Measurements from ENCODE around the gene PLPP4. TPM values are rescaled to one million over a fixed set of nuclear protein-coding genes. Genes with fewer than 3 reads are reported as not detected.

PLPP4 gene
- not detected for total RNA-seq

GRCh38 chr10:120456626-120457430 is at the start of gene PLPP4:
TSS of gene PLPP4 (plus strand) at chr10:120457227. CDS start at chr10:120457306, 79 bp downstream.
- Mint-ChIP-seq H3K4me1 (ENCODE audit: low read depth) (peaks cover 2% of the 10 kb centered on the region), H3K27me3 (ENCODE audit: low read depth) (peaks cover 32% of the 10 kb centered on the region), H3K9me3 (no peaks in the 10 kb centered on the region), H3K36me3 (ENCODE audit: insufficient read depth) (no peaks in the 10 kb centered on the region), H3K4me3 (no peak within 1 kb of the TSS)
- DNase-seq (no peak), ATAC-seq (peak in 1 of 2 donors; percentile 29)

GRCh38 chr10:120409816-120410215 is 47.2 kb upstream of the PLPP4 start:
- Mint-ChIP-seq H3K36me3 (ENCODE audit: insufficient read depth) (no peaks in the 10 kb centered on the region), H3K27me3 (ENCODE audit: low read depth) (peaks cover 3% of the 10 kb centered on the region), H3K9me3 (no peaks in the 10 kb centered on the region), H3K4me1 (ENCODE audit: low read depth) (no peaks in the 10 kb centered on the region), H3K4me3 (no peak overlapping the region)
- ATAC-seq (no peak), DNase-seq (no peak)

GRCh38 chr10:120414946-120415345 is 42.1 kb upstream of the PLPP4 start:
- no peak for DNase-seq
- no peaks in the 10 kb centered on the region for H3K4me1 Mint-ChIP-seq (ENCODE audit: low read depth)
- H3K27me3 Mint-ChIP-seq (ENCODE audit: low read depth) = no peaks in the 10 kb centered on the region
- no peaks in the 10 kb centered on the region for H3K9me3 Mint-ChIP-seq
- ATAC-seq = no peak
- no peaks in the 10 kb centered on the region for H3K36me3 Mint-ChIP-seq (ENCODE audit: insufficient read depth)
- no peak overlapping the region for H3K4me3 Mint-ChIP-seq

GRCh38 chr10:120415709-120416330 is 41.2 kb upstream of the PLPP4 start:
- Mint-ChIP-seq H3K9me3 (no peaks in the 10 kb centered on the region), H3K4me3 (no peak overlapping the region), H3K27me3 (ENCODE audit: low read depth) (no peaks in the 10 kb centered on the region), H3K36me3 (ENCODE audit: insufficient read depth) (no peaks in the 10 kb centered on the region), H3K4me1 (ENCODE audit: low read depth) (no peaks in the 10 kb centered on the region)
- DNase-seq (no peak), ATAC-seq (no peak)

- no peak overlapping the region for H3K4me3 Mint-ChIP-seq
- peaks cover 8% of the 10 kb centered on the region for H3K27me3 Mint-ChIP-seq (ENCODE audit: low read depth)
- no peaks in the 10 kb centered on the region for H3K4me1 Mint-ChIP-seq (ENCODE audit: low read depth)
- H3K9me3 Mint-ChIP-seq = peaks cover 4% of the 10 kb centered on the region
- DNase-seq (no peak), ATAC-seq (no peak)
- H3K36me3 Mint-ChIP-seq (ENCODE audit: insufficient read depth) = no peaks in the 10 kb centered on the region
Observed at GRCh38 chr10:120420421-120420820, 36.6 kb upstream of the PLPP4 start.

- ATAC-seq (no peak), DNase-seq (no peak)
- H3K4me3 Mint-ChIP-seq = no peak overlapping the region
- H3K4me1 Mint-ChIP-seq (ENCODE audit: low read depth) = no peaks in the 10 kb centered on the region
- peaks cover 4% of the 10 kb centered on the region for H3K9me3 Mint-ChIP-seq
- peaks cover 12% of the 10 kb centered on the region for H3K27me3 Mint-ChIP-seq (ENCODE audit: low read depth)
- no peaks in the 10 kb centered on the region for H3K36me3 Mint-ChIP-seq (ENCODE audit: insufficient read depth)
Observed at GRCh38 chr10:120421250-120421649, 35.8 kb upstream of the PLPP4 start.

- ATAC-seq = no peak
- Mint-ChIP-seq H3K4me3 (no peak overlapping the region), H3K27me3 (ENCODE audit: low read depth) (peaks cover 15% of the 10 kb centered on the region), H3K36me3 (ENCODE audit: insufficient read depth) (no peaks in the 10 kb centered on the region), H3K9me3 (peaks cover 4% of the 10 kb centered on the region), H3K4me1 (ENCODE audit: low read depth) (no peaks in the 10 kb centered on the region)
- DNase-seq = no peak
Observed at GRCh38 chr10:120422457-120422856, 34.6 kb upstream of the PLPP4 start.

GRCh38 chr10:120423431-120424197 is 33.4 kb upstream of the PLPP4 start:
- DNase-seq (no peak), ATAC-seq (peak in 1 of 2 donors; percentile 35)
- H3K9me3 Mint-ChIP-seq = peaks cover 4% of the 10 kb centered on the region
- no peaks in the 10 kb centered on the region for H3K36me3 Mint-ChIP-seq (ENCODE audit: insufficient read depth)
- H3K4me1 Mint-ChIP-seq (ENCODE audit: low read depth) = no peaks in the 10 kb centered on the region
- no peak overlapping the region for H3K4me3 Mint-ChIP-seq
- H3K27me3 Mint-ChIP-seq (ENCODE audit: low read depth) = peaks cover 15% of the 10 kb centered on the region

- DNase-seq (no peak), ATAC-seq (no peak)
- Mint-ChIP-seq H3K9me3 (peaks cover 4% of the 10 kb centered on the region), H3K36me3 (ENCODE audit: insufficient read depth) (no peaks in the 10 kb centered on the region), H3K4me1 (ENCODE audit: low read depth) (no peaks in the 10 kb centered on the region), H3K4me3 (no peak overlapping the region), H3K27me3 (ENCODE audit: low read depth) (peaks cover 15% of the 10 kb centered on the region)
Observed at GRCh38 chr10:120424198-120424464, 32.9 kb upstream of the PLPP4 start.

GRCh38 chr10:120426306-120426705 is 30.7 kb upstream of the PLPP4 start:
- Mint-ChIP-seq H3K4me3 (no peak overlapping the region), H3K27me3 (ENCODE audit: low read depth) (peaks cover 20% of the 10 kb centered on the region), H3K36me3 (ENCODE audit: insufficient read depth) (no peaks in the 10 kb centered on the region), H3K4me1 (ENCODE audit: low read depth) (no peaks in the 10 kb centered on the region), H3K9me3 (peaks cover 4% of the 10 kb centered on the region)
- ATAC-seq (no peak), DNase-seq (no peak)

GRCh38 chr10:120428754-120429153 is 28.3 kb upstream of the PLPP4 start:
- H3K4me3 Mint-ChIP-seq = no peak overlapping the region
- no peak for DNase-seq
- H3K27me3 Mint-ChIP-seq (ENCODE audit: low read depth) = peaks cover 35% of the 10 kb centered on the region
- H3K36me3 Mint-ChIP-seq (ENCODE audit: insufficient read depth) = no peaks in the 10 kb centered on the region
- no peaks in the 10 kb centered on the region for H3K4me1 Mint-ChIP-seq (ENCODE audit: low read depth)
- ATAC-seq = no peak
- H3K9me3 Mint-ChIP-seq = peaks cover 4% of the 10 kb centered on the region

- H3K4me3 Mint-ChIP-seq = no peak overlapping the region
- peaks cover 4% of the 10 kb centered on the region for H3K9me3 Mint-ChIP-seq
- peaks cover 33% of the 10 kb centered on the region for H3K27me3 Mint-ChIP-seq (ENCODE audit: low read depth)
- H3K36me3 Mint-ChIP-seq (ENCODE audit: insufficient read depth) = no peaks in the 10 kb centered on the region
- DNase-seq = no peak
- no peaks in the 10 kb centered on the region for H3K4me1 Mint-ChIP-seq (ENCODE audit: low read depth)
- no peak for ATAC-seq
Observed at GRCh38 chr10:120429395-120429794, 27.6 kb upstream of the PLPP4 start.

GRCh38 chr10:120431251-120431651 is 25.8 kb upstream of the PLPP4 start:
- H3K4me1 Mint-ChIP-seq (ENCODE audit: low read depth) = no peaks in the 10 kb centered on the region
- H3K36me3 Mint-ChIP-seq (ENCODE audit: insufficient read depth) = no peaks in the 10 kb centered on the region
- H3K9me3 Mint-ChIP-seq = no peaks in the 10 kb centered on the region
- no peak for DNase-seq
- ATAC-seq = no peak
- no peak overlapping the region for H3K4me3 Mint-ChIP-seq
- H3K27me3 Mint-ChIP-seq (ENCODE audit: low read depth) = peaks cover 23% of the 10 kb centered on the region

- H3K27me3 Mint-ChIP-seq (ENCODE audit: low read depth) = peaks cover 20% of the 10 kb centered on the region
- no peak for DNase-seq
- ATAC-seq = no peak
- no peaks in the 10 kb centered on the region for H3K36me3 Mint-ChIP-seq (ENCODE audit: insufficient read depth)
- H3K9me3 Mint-ChIP-seq = no peaks in the 10 kb centered on the region
- H3K4me1 Mint-ChIP-seq (ENCODE audit: low read depth) = no peaks in the 10 kb centered on the region
- no peak overlapping the region for H3K4me3 Mint-ChIP-seq
Observed at GRCh38 chr10:120432209-120432608, 24.8 kb upstream of the PLPP4 start.

- H3K4me3 Mint-ChIP-seq = no peak overlapping the region
- peaks cover 20% of the 10 kb centered on the region for H3K27me3 Mint-ChIP-seq (ENCODE audit: low read depth)
- DNase-seq (no peak), ATAC-seq (no peak)
- no peaks in the 10 kb centered on the region for H3K36me3 Mint-ChIP-seq (ENCODE audit: insufficient read depth)
- H3K4me1 Mint-ChIP-seq (ENCODE audit: low read depth) = no peaks in the 10 kb centered on the region
- no peaks in the 10 kb centered on the region for H3K9me3 Mint-ChIP-seq
Observed at GRCh38 chr10:120433141-120433540, 23.9 kb upstream of the PLPP4 start.
